ELR (cell line): ENCODE measurements around the gene GSN.

Experiments
- DNase-seq: peaks from one replicate; pipeline ENCODE4 v3.0.0-alpha.2; 2015; ENCODE audit warnings: low read depth

GSN gene

DNA sequence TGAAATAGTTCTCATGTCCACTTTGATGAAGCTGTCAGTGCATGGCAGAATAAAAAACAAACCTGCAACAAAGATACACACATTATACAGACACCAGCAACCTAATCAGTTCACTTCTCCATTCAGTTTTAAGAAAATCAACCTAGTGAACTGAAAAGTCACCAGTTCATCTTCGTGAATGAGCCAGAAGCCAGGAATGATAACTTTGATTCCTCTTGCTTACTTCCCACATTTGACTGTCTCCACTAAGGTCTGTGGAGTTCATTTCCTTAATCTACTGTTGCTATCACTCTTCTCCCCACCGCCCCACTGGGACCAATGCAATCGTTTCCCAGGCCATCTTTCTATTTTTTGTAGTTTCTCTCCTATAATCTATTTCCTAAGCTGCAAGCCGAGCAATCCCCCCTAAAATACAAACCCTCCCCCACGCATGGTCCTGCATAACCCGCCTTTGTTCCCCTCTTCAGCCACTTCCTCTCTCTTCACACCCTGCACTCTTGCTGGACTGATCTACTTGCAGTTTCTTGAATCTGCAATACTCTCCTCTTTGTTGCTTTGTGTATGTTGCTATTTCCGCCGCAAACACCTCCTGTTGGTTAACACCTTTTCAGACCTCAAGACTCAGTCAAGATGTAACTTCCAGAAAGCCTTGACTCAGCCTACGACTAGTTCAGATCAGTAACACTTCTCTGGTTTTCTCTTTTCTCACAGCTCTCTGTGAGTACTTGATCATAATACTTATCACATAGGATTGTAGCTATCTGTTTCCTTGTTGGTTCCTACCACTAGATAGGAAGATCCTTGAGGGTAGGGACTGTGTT lies 85.5 kb downstream of the GSN start:
- no peak for DNase-seq

DNA sequence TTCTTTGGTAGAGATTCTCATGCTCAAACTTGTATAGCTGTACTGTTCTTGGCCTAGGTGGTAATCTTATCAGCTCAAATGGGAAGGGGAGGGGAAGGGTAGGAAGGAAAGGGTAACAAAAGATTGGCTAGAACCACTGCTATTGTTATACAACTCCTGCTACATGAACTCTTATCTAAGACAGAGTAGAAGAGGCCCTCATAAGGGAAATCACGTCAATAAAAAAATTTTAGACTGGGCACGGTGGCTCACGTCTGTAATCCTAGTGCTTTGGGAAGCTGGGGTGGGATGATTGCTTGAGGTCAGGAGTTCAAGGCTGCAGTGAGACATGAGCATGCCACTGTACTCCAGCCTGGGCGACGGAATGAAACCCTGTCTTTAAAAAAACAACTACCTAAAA lies 86.2 kb downstream of the GSN start:
- DNase-seq, result no peak

DNA sequence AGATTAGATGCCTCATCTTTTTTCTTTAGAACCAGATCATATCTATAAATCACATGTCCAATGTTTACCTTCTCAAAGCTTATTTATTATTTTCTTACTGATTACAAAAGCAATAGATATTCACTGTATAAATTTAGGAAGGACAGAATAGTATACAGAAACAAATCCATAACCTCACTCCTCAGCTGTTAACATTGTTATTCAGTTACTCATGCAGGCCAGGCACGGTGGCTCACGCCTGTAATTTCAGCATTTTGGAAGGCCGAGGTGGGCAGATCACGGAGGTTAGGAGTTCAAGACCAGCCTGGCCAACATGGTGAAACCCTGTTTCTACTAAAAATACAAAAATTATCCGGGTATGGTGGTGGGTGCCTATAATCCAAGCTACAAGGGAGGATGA lies 86.8 kb downstream of the GSN start:
- no peak for DNase-seq

DNA sequence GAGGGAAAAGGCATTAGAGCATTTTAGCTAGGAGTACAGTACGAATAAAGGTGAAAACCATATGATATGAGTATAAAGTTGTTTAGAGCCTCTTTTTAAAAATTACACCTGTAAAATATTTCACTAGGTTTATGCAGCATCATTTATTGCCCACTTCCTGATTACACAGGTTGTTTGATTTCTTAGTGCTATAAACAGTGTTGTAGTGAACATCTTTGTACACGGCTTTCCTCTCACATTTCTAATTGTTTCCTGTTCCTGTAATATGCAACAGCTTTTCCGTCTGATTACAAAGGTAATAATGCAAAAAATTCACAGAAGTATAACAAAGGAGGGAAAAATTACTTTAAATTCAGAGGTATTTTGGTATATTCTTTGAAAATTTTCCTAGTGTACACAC lies 89.0 kb downstream of the GSN start:
- no peak for DNase-seq

DNA sequence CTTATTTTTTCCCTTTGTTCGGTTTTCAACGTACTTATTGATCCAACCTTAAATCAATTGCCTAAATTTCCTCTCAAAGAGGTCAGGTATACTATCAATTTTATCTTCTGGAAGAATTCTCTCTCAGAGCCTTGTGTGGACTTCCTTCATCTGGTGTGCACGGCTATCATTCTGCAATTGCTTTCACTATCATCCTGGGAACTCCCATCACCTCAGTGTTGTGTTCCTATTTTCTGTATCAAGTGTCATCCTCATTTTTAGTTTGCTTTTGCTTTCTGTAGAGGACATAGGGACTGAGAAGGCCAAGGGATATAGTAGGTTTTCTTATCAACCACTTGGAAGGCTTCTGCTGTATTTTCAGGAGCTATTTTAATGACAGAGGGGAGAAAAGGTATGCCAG lies 90.8 kb downstream of the GSN start:
- no peak for DNase-seq

DNA sequence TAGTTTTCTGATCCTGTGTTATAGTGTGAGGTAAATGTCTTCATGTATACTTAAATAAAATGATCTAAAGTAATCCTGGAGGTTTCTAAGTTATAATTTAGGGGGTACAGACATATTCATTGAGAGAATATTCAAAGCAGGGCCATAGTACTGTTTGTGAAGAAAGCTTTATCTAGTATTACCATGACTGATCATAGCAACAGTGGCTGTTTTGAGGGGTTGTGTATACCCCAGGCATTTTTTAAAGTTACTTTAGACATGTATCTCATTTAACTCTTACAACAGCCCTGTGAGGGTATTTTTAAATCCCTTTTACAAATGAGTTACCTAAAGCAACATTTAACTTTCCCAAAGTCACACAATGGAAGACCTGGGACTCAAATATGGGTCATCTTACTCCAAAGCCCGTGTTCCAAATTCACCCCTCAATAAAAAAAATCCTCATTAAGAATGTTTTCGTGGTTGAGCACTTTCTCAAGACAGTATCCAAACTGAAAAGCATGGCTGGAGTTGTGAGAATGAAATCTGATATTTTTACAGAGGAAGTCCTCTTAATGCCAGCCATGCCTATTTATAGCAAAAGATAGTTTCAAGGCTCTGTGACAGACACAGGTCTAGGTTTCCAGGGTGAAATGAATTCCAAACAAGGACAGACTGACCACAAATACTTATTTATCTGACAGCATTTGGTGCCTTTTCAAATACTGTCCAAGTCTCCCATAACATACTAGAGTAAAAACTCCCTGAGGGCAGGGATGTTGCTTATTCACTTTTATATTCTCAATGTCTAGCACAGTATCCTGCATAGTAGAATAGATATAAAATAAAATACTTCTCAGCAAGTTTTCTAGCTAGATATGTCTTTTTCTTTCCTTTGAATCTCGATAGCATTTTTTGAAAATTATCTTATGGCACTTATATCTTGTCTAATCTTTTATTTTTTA lies 91.7 kb downstream of the GSN start:
- DNase-seq, result no peak

DNA sequence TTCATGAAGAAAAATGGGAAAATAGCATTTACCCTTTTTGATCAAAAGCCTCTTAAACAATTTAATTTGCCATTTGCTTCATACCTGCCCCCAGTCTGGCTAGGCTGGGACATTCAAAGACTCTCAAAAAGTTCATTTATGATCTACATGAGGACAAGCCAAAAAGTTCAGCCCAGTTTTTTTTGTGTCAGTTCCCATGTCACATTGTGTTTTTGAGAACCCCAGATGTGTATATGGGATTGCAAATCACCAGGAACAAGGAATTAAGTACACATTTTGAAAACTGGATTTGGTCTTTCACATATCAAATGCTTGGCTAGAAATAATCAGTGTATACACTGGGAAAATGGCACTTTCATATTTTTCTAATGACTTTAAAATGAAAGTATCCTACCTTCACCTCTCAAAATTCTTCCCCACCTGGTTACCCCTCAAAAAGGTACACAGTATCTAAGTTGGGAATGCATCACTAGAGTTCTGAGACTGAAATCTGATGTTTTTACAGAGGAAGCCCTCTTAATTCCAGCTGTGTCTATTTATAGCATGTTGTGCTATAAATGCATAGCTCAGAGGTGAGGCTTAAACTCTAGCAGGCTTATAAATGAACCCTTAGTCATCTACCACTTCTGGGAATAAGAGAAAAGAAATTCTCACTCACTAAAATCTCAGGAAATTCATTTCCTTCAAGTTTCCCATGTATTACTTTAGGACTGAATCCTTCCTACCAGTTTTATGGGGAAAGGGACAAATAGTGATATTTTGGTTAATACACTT lies 92.8 kb downstream of the GSN start:
- DNase-seq, result peak; percentile 85

DNA sequence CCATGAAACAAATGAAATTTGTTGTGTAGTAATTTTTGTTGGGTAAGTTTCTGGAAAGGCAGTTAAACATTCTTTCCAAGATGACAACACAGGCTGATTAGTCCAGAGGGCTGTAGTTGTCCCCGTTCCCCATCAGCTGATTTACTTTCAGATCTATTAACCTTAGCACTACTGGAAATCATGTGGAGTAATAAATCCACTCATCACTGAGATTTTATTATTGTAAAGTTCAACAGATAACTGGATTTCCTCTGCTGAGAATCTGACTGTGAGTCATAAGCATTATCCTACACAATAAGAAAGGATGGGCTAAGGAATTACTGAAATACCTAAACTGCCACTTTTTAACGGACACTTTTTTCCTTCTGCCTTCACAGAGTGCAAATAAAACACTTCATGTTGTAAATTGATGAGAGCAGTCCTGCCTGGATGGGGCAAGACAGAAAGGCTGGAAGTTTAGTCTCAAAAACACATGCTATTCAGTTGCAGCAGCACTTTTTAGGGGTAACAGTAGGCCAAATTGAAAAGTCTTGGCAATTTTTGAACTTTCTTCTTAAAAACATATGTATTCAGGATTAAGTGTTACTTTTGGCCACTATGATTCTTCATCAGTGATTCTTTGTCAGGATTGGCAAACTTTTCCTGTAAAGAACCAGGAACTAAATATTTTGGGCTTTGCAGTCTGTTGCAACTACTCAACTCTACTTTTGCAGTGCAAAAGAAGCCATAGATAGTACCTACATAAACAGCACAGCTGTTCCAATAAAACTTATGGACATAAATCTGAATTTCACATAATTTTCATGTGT lies 95.1 kb downstream of the GSN start:
- DNase-seq, result peak; percentile 78

DNA sequence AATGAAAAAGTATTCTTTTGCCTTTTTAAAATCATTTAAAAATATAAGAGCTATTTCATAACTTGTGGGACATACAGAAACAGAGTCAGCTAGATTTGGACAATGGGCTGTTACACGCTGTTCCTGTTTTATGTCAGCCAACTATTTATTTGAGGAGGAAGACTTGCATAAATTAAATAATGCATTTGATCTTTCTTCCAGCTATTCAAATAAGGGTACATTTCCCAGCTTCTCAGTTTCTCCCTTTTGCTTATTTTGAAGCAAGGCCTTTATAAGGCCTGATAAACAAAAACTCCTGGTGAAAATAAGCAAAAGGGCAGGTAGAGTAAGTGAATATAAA lies 95.6 kb downstream of the GSN start:
- no peak for DNase-seq

DNA sequence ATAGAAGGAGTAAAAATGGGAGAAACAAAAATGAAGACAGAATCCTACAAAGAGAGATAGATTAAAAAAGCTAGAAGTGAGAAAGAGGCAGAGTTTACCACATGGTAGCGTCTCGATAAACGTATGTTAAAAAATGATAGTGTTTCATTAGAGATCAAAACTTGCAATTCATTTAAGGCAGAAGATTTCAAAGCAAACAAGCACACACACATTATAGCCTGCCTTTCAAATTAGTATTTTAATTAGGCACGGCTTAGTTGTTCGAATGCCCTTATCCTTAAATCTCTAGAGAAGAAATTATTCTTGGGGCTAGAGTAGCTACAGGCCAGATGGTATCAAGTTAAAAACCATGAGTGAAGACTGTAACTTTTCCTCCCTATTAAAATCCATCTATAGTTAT lies 96.1 kb downstream of the GSN start:
- no peak for DNase-seq

DNA sequence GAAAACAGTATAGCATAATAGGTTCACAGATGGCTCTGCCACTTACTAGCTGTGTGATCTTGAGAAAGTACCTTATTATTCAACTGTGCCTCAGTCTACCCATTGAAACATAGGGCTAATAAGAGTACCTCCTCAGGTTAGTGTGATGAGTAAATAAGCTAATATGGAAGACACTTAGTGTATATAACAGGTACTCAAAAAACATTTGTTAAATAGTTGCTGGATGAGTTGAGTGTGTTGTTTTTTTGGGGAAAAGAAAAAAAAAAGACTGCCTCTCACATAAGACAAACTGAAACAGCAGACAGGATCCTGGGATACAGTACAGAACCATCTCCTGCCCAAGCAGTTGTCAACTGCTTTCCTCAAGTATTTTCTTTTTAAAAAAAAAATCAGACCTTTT lies 96.9 kb downstream of the GSN start:
- no peak for DNase-seq

DNA sequence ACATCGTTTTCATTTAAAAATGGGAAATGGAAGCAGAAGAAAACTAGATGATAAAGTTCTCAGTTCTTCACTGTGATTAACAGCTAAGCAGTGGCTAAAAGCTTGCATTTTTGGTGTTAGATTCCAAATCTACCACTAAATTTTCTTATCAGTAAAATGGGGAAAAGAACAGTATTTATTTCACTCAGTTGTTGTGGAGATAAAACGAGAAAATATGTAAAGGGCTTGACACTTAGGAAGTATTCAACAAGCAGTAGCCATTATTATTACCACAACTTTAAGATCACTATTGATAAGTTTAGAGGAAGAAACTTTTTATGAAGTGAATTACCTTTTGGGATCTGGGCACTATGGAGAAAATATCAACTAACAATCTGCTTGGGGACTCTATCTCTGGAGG lies 97.6 kb downstream of the GSN start:
- DNase-seq, result no peak

DNA sequence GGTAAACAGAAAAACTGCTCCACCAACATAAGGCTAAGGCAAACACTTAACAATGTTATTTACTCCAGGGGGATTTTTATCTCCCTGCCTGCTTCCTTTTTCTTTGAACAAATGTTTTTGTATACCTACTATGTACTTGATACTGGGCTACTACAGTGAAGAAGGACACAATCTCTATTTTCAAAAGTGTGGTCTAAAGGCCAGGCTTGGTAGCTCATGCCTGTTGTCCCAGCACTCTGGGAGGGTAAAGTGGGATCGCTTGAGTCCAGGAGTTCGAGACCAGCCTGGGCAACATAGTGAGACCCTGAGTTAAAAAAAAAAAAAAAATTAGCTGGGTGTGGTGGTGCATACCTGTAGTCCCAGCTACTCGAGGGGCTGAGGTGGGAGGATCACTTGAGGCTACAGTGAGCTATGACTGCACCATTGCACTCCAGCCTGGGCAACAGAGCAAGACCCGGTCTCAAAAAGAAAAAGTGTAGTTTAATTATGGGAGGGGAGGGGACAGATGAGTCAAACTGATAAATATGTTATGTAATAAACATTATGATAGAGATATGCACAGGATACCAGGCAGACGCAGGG lies 98.7 kb downstream of the GSN start:
- no peak for DNase-seq

DNA sequence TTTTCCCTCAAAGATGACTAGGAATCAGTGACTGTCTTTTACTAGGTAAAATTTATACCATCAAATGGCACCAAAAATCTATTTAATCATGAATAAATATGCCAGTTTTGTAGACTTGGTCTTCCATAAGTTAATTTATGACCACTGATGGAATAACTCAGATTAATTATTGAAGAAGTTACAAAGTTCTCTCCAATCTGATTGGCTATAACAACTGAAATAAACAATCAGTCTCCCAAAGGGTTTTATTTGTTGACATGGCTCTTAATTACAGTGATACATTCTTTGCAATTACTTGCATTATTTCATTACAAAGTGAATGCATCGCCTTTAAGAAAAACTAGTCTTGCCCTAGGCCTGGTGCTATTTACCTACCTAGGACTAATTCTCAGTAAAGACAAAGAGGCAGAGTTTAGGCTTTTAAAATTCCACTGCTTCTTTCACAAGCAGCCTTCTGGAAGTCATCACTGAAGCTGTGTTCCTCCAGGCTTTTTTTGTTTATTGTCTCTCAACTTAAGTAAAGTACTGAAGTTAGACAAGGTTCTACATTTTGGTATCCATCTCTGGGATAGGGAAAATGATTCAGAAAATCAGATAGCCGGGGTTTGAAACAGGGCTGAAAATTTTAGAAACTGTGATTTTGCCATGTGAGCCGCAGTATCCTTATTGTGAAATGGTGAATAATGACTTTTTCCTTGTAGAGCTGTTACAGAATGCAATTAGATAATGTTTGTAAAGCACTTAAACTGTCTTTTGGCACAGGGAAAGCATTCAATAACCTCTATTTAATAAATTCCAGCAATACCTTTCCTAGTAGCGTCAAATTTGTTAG lies 99.6 kb downstream of the GSN start:
- DNase-seq, result no peak

DNA sequence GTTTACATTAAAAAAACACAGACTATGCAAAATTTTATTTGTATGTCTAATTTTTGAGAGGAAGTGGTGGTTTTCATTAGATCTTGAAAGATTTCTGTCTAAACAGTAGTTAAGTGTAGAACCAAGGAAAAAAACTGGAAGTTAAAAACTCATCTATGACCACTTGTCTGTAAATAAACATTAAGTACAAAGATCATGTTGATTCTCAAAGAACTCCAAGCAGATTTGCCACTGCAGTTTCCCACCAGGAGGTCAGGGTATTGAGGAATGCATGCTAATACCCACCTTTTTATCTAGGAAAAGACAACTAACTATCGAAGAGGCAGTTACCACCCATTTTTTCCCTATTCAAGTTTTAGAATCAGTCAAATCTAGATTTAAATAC lies 100.2 kb downstream of the GSN start:
- no peak for DNase-seq

DNA sequence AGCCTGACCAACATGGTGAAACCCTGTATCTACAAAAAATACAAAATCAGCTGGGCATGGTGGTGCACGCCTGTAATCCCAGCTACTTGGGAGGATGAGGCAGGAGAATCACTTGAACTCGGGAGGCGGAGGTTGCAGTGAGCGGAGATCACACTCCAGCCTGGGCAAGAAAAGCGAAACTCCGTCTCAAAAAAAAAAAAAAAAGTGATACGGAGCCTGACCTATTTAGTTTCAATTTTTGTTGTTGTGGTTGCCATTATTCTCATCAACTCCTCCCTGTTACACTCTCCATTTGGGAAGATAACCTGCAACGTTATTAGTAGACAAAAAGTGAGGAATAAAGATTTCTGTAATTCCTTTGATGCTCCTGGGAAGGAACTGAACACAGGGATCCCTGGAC lies 100.8 kb downstream of the GSN start:
- no peak for DNase-seq

DNA sequence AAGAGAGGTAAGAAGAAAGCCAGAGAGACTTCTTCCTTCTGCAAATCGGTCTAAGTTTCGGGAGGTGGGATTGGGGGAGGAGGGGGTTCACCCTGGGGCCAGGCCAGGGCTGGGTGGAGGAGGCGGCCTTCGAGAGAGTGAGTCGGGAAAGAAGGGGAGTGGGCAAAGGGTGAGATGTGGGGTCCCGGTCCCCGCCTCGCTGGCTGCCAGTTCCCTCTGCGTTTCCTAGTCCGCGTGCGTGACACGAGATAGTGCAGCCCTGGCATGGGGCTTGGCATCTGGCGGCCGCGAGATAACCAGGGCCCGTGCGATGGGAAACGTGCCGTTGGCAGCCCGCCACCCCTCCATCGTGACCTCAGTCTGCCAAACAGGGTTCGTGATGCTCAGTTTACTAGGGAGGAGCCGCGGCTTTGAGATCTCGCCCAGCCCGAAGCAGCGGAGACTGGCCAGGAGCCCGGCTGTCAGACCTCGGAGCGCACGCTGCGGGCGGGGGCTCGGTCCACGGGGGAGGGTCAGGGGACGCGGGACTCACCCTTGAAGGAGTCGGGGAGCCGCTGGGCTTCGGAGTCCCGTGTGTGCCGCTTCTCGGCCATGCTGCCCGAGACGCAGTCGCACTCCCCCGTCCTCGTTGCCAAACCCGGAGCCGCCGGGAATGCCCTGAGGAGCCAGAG lies 101.8 kb downstream of the GSN start, which contains the start of gene STOM:
Gene STOM, minus strand, starts transcription at position 656 of the 671 bp plus-strand sequence. Its CDS starts 63 bp downstream, at position 593.
- DNase-seq, result peak; percentile 88

DNA sequence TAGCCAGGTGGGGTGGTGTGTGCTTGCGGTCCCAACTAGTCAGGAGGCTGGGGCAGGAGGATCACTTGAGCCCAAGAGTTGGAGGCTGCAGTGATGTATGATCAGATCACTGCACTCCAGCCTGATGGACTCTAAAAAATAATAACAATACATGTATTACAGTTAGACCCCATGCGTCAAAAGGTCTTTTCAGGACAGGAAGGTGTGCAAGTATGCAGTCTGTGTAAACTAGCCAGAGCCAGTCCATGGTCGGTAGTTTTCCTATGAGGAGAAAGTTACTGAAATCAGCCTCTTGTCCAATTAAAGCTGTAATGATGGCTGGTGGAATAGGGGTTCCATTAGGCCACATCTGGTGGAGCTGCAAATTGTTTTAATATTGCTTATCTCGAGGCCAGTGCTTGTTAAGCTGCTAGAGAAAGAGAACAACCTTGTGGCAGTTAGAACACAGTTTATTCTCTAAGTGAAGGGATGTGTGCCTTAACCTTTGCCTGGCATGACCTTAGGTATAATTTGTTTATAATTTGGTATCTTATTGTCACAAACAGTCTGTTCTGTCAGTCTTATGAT lies 103.6 kb downstream of the GSN start:
- no peak for DNase-seq

DNA sequence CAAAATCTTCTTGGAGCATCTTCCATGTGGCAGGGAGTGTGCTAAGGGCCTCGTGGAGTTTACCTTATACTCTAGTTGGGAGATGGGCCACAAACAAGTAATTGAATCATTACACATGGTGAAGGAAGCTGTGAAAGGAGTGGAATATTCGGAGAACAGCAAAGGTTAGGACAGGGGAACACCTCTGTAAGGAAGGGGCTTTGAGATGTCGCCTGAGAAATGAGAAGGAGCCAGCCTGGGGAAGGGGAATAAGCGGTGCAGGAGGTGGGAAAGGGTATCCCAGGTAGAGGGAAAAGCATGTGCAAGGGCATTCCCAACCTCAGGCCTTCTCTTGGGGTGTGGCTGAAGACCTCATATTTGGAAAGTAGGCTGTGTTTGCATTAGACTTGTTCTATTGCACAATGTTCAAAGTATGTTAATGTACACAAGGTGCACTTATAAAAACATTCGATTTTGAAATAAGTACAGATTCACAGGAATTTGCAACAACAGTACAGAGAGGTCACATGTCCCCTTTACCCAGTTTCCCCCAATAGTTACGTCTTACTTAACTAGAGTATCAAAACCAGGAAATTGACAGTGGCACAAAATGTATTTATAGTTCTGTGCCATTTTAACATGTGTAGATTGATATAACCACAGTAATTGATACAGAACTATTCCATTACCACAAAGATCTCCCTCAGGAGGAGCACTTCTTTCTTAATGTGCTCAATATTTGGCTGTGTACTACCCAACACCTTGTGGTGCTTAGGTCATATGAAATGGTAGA lies 104.5 kb downstream of the GSN start:
- no peak for DNase-seq
